PC-9 (cell line): Measurements from ENCODE around the gene ZFP3. TPM values are rescaled to one million over a fixed set of nuclear protein-coding genes. Genes with fewer than 3 reads are reported as not detected.

ENCODE experiments used
- BruUV-seq: library from RNA; stranded (reverse); fragments of 400-500 nt; replicated peaks from 2 replicates; lab custom pipeline; 2021; lab: Mats Ljungman, UMichigan
- CTCF ChIA-PET: fragments of 300-600 bp; sonication (Branson Sonifier 250); formaldehyde crosslinking; loops from one replicate; lab custom pipeline; 2022; ENCODE audit warnings: antibody characterized with exemption; lab: Charles Lee
- POLR2A ChIA-PET: fragments of 300-600 bp; sonication (Branson Sonifier 250); formaldehyde crosslinking; loops from one replicate; lab custom pipeline; 2022; ENCODE audit warnings: antibody characterized with exemption; ENCODE audit not compliant: unreplicated experiment; lab: Charles Lee
- DNase-seq, 2 experiments: peaks; one replicate each; pipeline versions ENCODE4 v3.0.0 to v3.0.0-alpha.2; 2015 to 2022; ENCODE audit warnings: mixed read lengths in 1 of 2
- H2AFZ ChIP-seq: fragments of 200-600 bp; sonication (generic); 2 replicates; pipeline ENCODE4 v1.8.1; 2017; ENCODE audit warnings: antibody characterized with exemption
- H3F3A ChIP-seq: fragments of 200-600 bp; sonication (generic); 2 replicates; pipeline ENCODE4 v1.8.1; 2017; ENCODE audit warnings: antibody characterized with exemption, mild to moderate bottlenecking, low read depth; ENCODE audit not compliant: insufficient read depth
- H3K27ac ChIP-seq: fragments of 200-600 bp; sonication (generic); 2 replicates; pipeline ENCODE4 v1.6.1; 2016; ENCODE audit warnings: mixed run types
- H3K27me3 ChIP-seq: fragments of 200-600 bp; sonication (generic); 2 replicates; pipeline ENCODE4 v1.6.1; 2016; ENCODE audit warnings: low read depth, mixed run types; ENCODE audit not compliant: insufficient read depth
- H3K36me3 ChIP-seq: fragments of 200-600 bp; sonication (generic); 2 replicates; pipeline ENCODE4 v1.6.1; 2016; ENCODE audit warnings: low read depth, mixed run types
- H3K4me1 ChIP-seq: fragments of 200-600 bp; sonication (generic); replicated peaks from 2 replicates; pipeline ENCODE4 v1.6.1; 2016; ENCODE audit warnings: mixed run types; ENCODE audit not compliant: insufficient read depth
- H3K4me2 ChIP-seq: fragments of 200-600 bp; sonication (generic); 2 replicates; pipeline ENCODE4 v1.6.1; 2017; ENCODE audit warnings: mixed run types
- H3K4me3 ChIP-seq: fragments of 200-600 bp; sonication (generic); 2 replicates; pipeline ENCODE4 v1.6.1; 2016; ENCODE audit warnings: mixed run types
- H3K79me2 ChIP-seq: fragments of 200-600 bp; sonication (generic); 2 replicates; pipeline ENCODE4 v1.6.1; 2017; ENCODE audit warnings: low read depth, mixed run types
- H3K9me2 ChIP-seq: fragments of 200-600 bp; sonication (generic); 2 replicates; pipeline ENCODE4 v1.8.1; 2017; ENCODE audit warnings: mild to moderate bottlenecking; ENCODE audit not compliant: insufficient read depth
- H3K9me3 ChIP-seq: fragments of 200-600 bp; sonication (generic); 2 replicates; pipeline ENCODE4 v1.8.1; 2016; ENCODE audit warnings: low read depth; ENCODE audit not compliant: insufficient read depth
- H4K20me1 ChIP-seq: fragments of 200-600 bp; sonication (generic); 2 replicates; pipeline ENCODE4 v1.8.1; 2017; ENCODE audit not compliant: insufficient read depth
- CTCF ChIP-seq: fragments of 200-600 bp; sonication (generic); conservative IDR thresholded peaks from 2 replicates; pipeline ENCODE4 v1.6.1; 2017; ENCODE audit warnings: mixed run types, antibody characterized with exemption, mild to moderate bottlenecking, moderate library complexity
- EZH2 ChIP-seq: fragments of 200-600 bp; sonication (generic); IDR thresholded peaks from 2 replicates; pipeline ENCODE4 v1.8.0; 2017; ENCODE audit warnings: antibody characterized with exemption, low read depth
- intact Hi-C: fragments of 100-400 bp; cut with micrococcal nuclease; formaldehyde crosslinking; loops from one replicate; pipeline ENCODE4 v1.10.0; 2022; ENCODE audit not compliant: unreplicated experiment
- total RNA-seq: library from RNA; stranded (reverse); gene quantifications from 2 replicates; pipeline ENCODE4 v1.2.3, GENCODE V29; 2021

Gene ZFP3
- total RNA-seq, 1 experiment from 2014 or later = 4.5 TPM

GRCh38 chr17:5097101-5097834 lies 19.0 kb downstream of the ZFP3 start:
- no peaks in the 10 kb centered on the region for H3F3A ChIP-seq
- H3K4me2 ChIP-seq = no peak overlapping the region
- TF ChIP-seq EZH2 (no peak), CTCF (no peak)
- H3K27ac ChIP-seq = no peak overlapping the region
- no peak for DNase-seq
- H3K9me2 ChIP-seq = no peaks in the 10 kb centered on the region
- H3K4me3 ChIP-seq = no peak overlapping the region
- BruUV-seq = no TSS peak
- POLR2A ChIA-PET = no interaction called here
- no peak overlapping the region for H2AFZ ChIP-seq
- peaks cover 55% of the 10 kb centered on the region for H3K9me3 ChIP-seq
- H3K27me3 ChIP-seq = peaks cover 12% of the 10 kb centered on the region; the same call in 1 of the 2 replicates
- H4K20me1 ChIP-seq = no peaks in the 10 kb centered on the region
- H3K79me2 ChIP-seq = no peaks in the 10 kb centered on the region
- CTCF ChIA-PET = interaction anchor here (0.6 kb wide), 1 partner anchor 432 kb away, joined by 3 read pairs; no protein-coding TSS in a partner anchor
- no peaks in the 10 kb centered on the region for H3K4me1 ChIP-seq
- H3K36me3 ChIP-seq = no peaks in the 10 kb centered on the region
- intact Hi-C loops = no loop called here

GRCh38 chr17:5099271-5099670 lies 21.0 kb downstream of the ZFP3 start:
- no peaks in the 10 kb centered on the region for H3K36me3 ChIP-seq
- peaks cover 12% of the 10 kb centered on the region; the same call in 1 of the 2 replicates for H3K27me3 ChIP-seq
- H3K4me2 ChIP-seq = no peak overlapping the region
- 0 out of 2 replicates have a peak, but pooled peaks cover 4% of the 10 kb centered on the region for H3F3A ChIP-seq
- no TSS peak for BruUV-seq
- H2AFZ ChIP-seq = no peak overlapping the region
- no peak for DNase-seq
- intact Hi-C loops = no loop called here
- H3K9me3 ChIP-seq = peaks cover 55% of the 10 kb centered on the region
- H3K4me3 ChIP-seq = no peak overlapping the region
- H3K27ac ChIP-seq = no peak overlapping the region
- no peaks in the 10 kb centered on the region for H3K4me1 ChIP-seq
- no peaks in the 10 kb centered on the region for H3K9me2 ChIP-seq
- POLR2A ChIA-PET = no interaction called here
- no peaks in the 10 kb centered on the region for H3K79me2 ChIP-seq
- H4K20me1 ChIP-seq = no peaks in the 10 kb centered on the region
- TF ChIP-seq EZH2 (no peak), CTCF (no peak)
- CTCF ChIA-PET = no interaction called here

GRCh38 chr17:5100832-5101231 lies 22.6 kb downstream of the ZFP3 start:
- Histone ChIP-seq H3K27me3 (peaks cover 12% of the 10 kb centered on the region; the same call in 1 of the 2 replicates), H4K20me1 (no peaks in the 10 kb centered on the region), H3K4me1 (no peaks in the 10 kb centered on the region), H3K36me3 (peaks cover 6% of the 10 kb centered on the region), H3K9me3 (peaks cover 56% of the 10 kb centered on the region), H3F3A (0 out of 2 replicates have a peak, but pooled peaks cover 4% of the 10 kb centered on the region), H3K79me2 (no peaks in the 10 kb centered on the region), H3K9me2 (no peaks in the 10 kb centered on the region), H3K4me3 (no peak overlapping the region), H2AFZ (no peak overlapping the region), H3K4me2 (no peak overlapping the region), H3K27ac (no peak overlapping the region)
- no peak for DNase-seq
- no peak for TF ChIP-seq CTCF
- TF ChIP-seq EZH2 = no peak
- CTCF ChIA-PET = no interaction called here
- BruUV-seq = no TSS peak
- intact Hi-C loops = no loop called here
- POLR2A ChIA-PET = no interaction called here
